Measurements from ENCODE around the gene MET.

- TF ChIP-seq CTCF (IDR thresholded peaks at IDR 0.05; ENCODE audit: insufficient read depth, low read length, poor library complexity, severe bottlenecking) (no peak), EZH2phosphoT487 (conservative IDR thresholded peaks at IDR 0.05; ENCODE audit: low read length) (no peak)
These were observed 132.5 kb downstream of the MET start for GRCh38 chr7:116804471-116804870.

Data from SU-DHL-6 (cell line).